Sigmoid colon (tissue), 3 donors: Measurements from ENCODE around the gene ATG7.
"Not testable (repeated sequence)": the region's sequence is repeated elsewhere in the genome, so short reads cannot be mapped to it uniquely, and the experiment has no call there.

ENCODE experiments used
- CTCF ChIP-seq, 4 experiments: fragments of 450-650 bp in 3 of 4; fragments of 200-600 bp in 1 of 4; IDR thresholded peaks; one replicate each; pipeline ENCODE4 v1.5.1; 2016 to 2019; ENCODE audit warnings: antibody characterized with exemption in 4 of 4, mild to moderate bottlenecking in 3 of 4, moderate library complexity in 2 of 4
- POLR2A ChIP-seq, 2 donors: fragments of 450-650 bp; IDR thresholded peaks; one replicate each; pipeline ENCODE4 v1.6.1; 2016; ENCODE audit warnings: antibody characterized with exemption in 2 of 2, mild to moderate bottlenecking in 2 of 2, moderate library complexity in 2 of 2

GRCh38 chr3:11572660-11573059 is 300.5 kb downstream of the ATG7 start:
- not testable (repeated sequence) for TF ChIP-seq CTCF, POLR2A (IDR thresholded peaks at IDR 0.05)
